Stimulated activated CD4-positive, alpha-beta T cell treated with anti-CD3 and anti-CD28 coated beads, TNF-alpha, amount 100 ng/mL, for 1 hour (primary cell): ENCODE data around the gene SCRN1.

Experiments
- DNase-seq, 3 donors: peaks; one replicate each; pipeline ENCODE4 v3.0.0-alpha.2; 2020; ENCODE audit warnings: low read depth in 3 of 3, low spot score in 1 of 3

Gene SCRN1, protein sequence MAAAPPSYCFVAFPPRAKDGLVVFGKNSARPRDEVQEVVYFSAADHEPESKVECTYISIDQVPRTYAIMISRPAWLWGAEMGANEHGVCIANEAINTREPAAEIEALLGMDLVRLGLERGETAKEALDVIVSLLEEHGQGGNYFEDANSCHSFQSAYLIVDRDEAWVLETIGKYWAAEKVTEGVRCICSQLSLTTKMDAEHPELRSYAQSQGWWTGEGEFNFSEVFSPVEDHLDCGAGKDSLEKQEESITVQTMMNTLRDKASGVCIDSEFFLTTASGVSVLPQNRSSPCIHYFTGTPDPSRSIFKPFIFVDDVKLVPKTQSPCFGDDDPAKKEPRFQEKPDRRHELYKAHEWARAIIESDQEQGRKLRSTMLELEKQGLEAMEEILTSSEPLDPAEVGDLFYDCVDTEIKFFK

DNA sequence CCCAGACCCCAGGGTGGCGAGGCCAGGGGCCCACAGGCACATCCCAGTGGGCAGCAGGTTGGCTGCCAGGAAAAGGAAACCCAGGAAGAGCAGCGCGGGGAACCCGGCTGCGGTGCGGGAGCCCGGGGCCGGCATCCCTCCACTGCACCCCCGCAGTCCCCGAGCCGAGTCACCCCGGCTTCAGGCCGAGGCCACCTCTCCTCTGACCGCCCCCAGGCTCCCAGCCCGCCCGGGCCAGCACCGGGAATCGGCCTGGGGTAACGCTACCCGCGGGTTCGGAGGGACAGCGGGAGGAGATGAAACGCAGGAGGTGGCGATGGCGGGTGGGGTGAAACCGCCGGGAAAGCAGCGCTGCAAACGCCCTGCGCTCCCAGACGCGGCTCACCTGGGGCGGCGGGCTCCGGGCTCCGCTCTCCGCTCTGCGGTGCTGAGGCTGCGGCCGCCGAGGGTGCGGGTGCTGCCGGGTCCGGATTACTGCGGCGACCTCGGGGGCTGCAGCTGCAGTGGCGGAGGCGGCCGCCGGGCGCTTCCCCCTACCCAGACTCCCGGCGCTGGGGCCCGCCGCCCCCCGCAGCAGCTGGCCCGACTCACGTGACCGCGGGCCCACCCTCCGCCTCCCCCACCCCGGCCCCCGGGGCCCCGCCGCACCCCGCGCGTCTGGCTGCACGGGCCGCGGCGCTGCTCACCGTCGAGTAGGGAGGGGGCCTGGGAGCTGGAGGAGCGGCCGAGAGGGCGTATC is at the start of gene SCRN1:
SCRN1 (minus strand) TSS at position 545 of the 739 bp plus-strand sequence. CDS start 20,734 bp downstream, outside the sequence.
- peak in 1 of 3 donors; percentile 2 for DNase-seq

DNA sequence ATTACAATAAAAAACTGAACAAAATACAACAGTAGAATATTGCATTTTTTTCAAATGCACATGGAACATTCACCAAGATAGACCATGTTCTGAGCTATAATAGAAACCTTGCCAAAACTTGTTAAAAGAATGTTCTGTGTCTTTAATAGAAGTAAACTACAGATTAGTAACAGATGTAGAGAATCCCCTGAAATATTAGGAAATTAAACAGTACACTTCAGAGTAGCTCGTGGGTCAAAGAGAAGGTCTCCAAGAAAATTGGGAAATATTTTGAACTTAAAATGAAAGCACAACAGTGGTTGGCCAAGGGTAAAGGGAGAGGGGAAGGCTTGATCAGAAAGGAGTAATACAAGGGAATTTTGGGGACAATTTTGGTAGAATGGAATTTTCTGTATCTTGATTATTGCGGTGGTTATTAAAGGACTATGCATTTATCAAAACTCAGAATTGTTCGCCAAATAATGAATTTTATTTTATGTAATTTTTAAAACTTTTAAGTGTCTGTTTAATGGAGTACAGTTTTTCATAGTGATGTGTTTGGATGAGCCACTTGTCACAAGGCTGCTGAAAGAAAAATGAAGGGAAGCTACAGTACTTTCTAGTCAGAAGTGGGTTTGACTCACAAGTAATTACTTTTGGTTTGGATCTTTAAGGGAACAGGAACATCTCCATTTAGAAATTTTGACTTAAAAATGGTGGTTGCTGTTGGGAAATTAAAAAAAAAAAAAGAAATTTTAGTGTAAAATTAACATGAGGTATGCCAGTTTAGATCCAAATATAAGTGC is 48.8 kb upstream of the SCRN1 start:
- no peak for DNase-seq

DNA sequence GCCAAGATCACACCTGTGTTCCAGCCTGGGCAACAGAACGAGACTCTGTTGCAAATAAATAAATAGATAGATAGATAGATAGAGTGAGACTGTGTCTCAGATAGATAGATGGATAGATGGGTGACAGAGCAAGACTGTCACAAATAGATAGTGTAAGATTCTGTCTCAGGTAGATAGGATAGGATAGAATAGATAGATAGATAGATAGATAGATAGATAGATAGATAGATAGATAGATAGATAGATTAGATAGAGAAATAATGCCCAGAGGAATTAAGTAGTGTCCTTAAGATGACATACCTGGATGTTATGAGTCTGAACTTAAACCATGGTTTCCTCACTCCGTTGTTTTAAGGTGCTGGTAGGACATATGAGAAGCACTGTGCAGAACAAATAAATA is 46.6 kb upstream of the SCRN1 start:
- DNase-seq, result no peak

DNA sequence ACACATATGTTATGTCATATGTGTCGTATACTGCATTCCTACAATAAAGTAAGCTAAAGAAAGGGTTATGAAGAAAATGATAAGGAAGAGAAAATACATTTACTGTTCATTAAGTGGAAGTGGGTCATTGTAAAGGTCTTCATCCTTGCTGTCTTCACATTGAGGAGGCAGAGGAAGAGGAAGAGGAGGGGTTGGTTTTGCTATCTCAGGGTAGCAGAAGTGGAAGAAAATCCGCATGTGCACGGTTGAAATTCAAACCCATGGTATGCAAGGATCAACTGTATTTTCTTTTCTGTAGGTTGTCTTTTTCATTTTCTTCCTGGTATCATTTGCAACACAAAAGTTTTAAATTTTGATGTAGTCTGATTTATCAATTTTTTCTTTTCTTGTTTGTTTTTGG is 44.9 kb upstream of the SCRN1 start:
- no peak for DNase-seq

DNA sequence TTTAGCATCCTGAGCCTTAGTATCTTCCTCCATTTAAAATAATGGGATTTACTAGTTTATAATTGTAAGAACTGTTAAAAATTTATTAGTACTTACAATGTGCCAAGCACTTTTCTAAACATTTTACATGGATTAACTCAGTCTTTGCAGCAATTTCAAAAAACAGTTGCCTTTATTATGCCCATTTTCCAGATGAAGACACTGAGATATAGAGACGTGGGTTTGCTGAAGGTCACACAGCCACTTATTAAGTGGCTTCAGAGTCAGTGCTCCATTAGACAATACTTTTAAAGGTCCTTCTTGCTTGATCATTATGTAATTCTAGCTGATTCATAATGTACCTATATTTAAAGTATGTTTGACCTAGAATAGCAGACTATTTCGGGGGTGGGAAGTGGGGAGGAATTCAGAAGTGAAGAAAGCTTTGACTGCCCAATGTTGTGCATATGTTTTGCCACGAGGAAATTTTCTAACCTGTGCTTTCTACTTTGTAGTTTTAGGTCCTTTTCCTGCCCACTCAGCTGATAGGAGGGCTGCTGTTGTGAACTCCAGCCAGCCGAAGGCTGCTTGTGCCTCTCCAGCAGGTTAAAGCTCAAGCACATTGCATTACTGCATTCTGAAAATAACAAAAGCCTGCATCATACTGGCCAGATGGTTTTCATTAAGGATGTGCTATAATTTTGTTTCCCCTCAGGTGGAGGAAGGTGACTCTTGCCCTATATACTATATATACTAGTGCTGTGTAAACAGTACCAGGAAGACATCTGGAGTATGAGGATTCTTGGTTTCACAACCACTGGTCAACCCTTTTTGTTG is 42.9 kb upstream of the SCRN1 start:
- no peak for DNase-seq

DNA sequence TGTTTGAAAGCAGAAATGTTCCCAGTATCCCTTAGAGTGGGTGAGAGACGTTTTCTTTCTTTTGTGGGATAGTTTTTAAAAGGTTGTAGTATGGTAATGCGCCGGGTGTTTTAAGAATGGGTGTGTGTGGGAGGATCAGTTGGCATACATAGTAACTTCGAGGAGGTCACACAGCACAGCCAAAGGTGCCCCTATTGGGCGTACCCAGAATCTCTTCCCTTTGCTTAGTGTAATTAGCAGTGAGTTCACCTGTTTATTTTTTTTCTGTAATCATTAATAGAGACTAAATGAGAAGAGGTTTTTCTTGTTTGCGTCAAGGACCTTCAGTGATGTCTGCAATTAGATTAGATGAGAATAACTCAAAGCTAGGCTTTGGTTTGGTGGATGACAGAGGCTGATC is 40.1 kb upstream of the SCRN1 start:
- no peak for DNase-seq

DNA sequence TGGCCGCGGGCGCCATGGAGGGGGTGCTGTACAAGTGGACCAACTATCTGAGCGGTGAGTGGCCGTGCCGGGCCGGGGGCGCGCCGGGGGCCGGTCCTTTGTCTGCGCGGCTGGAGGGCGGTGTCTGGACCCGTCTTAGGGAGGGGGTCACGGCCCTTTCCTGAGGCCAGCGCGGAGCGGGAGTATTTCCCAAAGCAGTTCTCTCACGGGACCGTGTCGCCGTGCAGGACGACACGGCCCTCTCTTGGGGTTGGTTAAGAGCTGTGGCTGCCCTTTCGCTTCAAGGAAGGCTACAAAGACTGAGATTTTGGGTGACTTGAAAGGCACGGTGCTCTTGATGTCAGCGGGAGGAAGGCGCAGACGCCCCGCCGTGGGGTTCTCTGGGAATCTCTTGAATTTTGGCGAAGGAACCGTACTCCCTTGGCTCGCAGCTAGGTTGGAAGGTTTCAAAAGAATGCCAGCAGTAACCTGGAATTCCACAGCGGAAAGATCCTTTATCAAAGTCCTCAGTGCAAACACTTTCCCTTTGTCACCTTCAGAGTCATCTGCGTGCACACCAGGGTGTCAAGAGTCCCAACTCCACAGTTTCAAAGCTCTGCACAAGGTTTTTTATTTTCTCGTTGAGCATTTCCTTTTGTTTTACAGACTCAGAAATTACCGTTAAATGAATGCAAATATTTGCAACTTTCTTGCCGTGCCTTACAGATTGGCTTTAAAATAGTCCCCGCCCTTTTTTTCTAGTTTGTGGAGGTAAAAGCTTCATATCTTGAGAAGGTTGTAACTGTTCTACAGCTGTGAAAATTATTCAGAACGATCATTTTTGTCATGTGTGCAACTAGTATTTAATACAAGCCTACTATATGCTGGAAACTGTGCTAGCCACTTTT is 39.4 kb upstream of the SCRN1 start:
- peak in 1 of 3 donors; percentile 2 for DNase-seq

DNA sequence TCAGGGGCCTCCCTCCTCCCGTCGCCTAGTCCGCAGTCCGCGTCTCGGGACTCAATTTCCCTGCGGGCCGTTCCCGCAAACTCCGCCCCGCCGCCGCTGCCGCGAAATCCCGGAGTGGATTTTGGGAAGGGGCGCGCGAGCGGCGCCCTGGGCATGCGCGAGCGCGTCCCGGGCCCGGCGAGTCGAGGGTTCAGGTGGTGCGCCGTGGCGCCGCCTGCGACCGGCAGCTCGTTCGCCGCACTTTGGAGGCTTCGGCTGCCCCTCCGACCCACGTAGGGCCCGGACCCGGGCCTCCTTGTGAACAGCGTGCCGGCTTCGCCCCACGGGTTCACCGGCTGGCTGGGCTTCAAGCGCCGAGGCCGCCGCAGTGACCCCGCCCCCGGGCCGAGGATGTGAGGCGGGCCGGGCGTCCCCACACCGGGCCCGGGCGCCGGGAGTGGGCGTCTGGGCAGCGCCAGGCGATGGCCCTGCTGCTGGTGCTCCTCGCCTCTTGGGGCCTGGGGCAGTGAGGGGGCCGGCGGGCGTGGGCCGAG is 38.7 kb upstream of the SCRN1 start, which contains the start of gene PLEKHA8:
PLEKHA8 (plus strand) TSS at position 197 of the 533 bp plus-strand sequence. CDS start 351 bp downstream, outside the sequence.
- peak; percentile 59 to 94 (median 72) for DNase-seq

DNA sequence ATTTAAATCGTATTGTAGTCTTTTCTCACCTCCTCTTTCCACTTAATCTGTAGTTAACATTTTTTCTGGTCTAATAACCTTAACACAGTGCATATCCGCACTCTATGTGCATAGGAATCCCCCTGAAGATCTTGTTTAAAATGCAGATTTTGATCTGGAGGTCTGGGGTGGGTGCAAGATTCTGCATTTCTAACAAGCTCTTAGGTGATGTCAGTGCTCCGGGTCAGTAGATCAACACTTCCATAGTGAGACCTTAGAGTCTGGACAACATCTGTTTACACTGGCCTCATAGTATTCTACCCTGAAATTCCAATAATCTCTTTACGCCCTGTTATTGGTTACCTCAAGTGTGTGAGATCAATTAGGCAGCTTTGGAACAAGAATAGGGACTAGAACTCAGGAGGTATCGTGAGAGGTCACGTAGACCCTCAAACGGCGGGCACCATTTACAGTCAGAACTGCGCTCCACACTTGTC is 38.2 kb upstream of the SCRN1 start:
- no peak for DNase-seq

DNA sequence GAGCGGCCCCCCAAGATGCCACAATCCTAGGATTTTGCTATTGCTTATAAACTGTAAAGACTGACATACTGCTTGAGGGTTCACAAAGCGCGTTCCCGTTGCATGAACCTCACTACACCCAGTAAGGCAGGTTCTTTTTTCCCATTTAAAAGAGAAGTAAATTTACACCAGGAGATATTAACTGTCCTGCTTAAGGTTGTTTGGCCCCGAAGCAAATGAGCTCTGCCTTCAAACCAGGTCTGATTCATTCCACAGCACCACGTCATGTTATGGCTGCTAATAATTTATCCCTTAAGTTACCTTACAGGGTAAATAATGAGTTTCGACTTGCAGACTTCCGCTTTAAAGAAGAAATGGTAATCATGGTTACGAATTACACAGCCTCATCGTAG is 37.5 kb upstream of the SCRN1 start:
- DNase-seq, result peak in 1 of 3 donors; percentile 3

DNA sequence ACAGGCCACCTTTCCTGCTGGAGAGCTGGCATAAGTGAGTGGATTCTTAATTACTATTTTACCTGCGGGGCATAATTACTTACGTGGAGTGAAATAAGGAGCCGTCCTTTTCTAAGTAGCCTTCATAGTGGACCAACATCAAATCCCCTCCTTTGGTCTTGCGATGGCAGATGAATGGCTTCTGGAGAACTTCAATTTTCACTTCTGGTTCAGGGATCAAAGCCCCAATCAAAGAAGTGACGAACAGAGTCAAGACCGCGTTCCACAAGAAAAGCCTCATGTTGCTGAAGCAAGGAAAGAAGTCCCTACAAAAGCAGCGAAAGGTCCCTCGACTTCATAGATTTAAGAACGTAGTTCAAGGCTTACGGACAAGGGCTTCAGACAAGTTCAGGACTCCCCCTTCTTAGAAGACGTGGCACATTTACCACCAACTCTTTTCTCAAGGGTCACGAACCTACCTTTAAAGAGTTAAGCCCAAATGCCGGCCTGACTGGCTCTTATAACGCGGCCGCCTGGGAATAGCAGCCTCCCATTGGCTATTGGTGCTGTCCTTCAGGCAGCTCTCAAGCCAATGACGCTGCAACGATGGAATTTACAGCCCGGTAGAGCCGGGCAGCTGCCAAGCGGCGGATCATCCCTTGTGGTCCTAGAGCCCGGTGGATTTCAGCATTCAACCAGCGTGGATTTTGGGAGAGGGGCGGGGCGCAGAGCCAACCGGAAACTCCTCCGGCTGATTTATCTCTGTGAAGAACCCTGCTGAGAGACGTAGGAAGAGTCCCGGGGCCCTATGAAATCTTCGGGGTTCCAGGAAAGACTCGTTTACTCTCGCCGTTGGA is 36.8 kb upstream of the SCRN1 start, which contains the start of gene FKBP14:
FKBP14 (minus strand) TSS at position 474 of the 836 bp plus-strand sequence; CDS start at position 280, 194 bp downstream.
- DNase-seq, result peak; percentile 71 to 81 (median 80)

DNA sequence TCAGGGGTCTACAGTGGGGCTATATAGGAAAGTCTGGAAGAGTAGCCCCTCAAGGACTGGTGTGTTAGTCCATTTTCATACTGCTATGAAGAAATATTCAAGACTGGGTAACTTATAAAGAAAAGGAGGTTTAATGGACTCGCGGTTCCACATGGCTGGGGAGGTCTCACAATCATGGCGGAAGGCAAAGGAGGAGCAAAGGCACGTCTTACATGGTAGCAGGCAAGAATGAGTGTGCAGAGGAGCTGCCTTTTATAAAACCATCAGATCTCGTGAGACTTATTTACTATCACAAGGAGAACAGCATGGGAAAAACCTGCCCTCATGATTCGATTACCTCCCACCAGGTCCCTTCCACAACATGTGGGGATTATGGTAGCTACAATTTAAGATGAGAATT is 33.9 kb upstream of the SCRN1 start:
- no peak for DNase-seq

DNA sequence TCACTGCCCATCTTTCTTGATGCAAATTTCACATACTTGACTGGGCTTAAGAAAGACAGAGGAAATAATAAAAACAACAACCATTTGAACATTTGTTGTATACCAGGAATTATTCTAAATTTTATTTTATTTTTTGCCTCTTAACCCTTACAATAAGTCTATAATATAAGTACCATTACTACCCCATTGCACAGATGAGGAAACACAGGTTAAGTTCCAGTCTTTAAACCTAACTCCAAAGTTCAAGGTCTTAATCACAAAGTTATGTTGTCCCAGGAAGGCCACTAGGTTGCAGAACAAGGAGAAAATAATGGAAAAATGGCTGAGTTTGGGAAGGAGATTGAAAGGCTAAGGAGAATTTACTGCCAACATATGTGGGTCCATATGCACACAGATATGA is 33.4 kb upstream of the SCRN1 start:
- DNase-seq, result no peak

DNA sequence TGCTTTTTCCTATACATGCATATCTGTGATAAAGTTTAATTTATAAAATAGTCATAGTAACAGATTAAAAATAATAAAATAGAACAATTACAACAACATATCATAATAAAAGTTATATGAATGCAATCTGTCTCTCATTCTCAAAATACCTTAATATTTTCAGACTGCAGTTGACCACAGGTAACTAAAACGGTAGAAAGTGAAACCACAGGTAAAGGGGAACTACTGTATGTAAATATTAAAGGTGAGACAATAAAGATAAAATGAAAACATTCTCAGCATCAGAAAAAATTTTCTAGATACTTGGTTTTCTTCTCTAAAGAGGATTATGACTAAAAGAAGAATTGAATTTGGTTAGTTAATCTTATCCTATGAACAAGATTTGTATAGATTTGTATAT is 30.9 kb upstream of the SCRN1 start:
- DNase-seq, result no peak

DNA sequence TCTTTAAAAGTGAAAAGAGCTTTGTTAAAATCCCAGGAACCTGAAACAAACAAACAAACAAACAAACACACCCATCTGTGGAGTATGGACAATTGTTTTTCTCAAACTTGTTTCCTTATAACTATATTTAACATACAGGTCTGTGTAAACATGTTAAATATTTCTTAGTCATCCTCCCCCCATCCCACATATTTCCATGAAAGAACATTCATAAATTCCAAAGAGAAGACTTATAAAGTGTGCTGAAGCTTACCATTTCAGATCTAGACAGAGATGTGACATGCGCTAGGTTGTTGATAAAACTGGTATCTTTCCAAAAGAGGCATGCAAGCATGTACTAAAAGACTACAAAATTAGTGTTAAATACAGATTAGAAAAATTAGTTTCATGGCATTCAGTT is 30.4 kb upstream of the SCRN1 start:
- no peak for DNase-seq

DNA sequence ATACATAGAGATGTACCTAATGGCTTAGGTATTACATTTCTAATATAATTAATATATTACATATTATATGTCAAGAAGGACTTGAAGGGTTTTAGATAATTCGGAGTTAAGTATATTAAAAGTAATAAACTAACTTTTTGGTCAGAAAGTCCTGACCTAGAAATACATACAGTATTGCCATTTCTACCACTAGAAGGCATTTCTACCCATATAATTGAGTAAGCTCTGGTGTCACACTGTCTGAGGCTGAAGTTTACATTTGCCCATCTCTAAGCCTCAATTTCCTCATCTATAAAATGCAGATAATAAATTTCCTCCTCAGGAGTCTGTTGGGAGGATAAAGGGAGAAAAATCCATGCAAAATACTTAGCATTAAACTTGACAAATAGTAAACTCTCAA is 29.8 kb upstream of the SCRN1 start:
- DNase-seq, result no peak

DNA sequence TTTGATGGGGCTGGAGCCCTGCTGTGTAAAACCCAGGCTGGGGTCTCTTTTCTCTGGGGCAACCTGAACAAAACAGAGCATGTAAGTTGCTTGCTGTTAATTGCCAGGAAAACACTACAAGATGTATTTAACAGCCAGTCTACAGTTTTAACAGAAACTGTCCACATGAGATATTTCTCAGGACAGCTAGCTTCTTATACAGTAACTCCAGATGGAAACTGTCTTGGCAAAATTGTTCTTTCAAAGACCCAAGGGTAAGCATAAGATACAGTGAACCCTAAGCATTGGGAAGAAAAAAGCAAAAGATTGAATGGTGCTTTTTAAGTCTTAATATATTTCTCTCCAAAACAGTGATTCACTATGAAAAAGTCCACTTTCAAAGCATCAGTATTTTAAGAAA is 28.9 kb upstream of the SCRN1 start:
- DNase-seq, result no peak

DNA sequence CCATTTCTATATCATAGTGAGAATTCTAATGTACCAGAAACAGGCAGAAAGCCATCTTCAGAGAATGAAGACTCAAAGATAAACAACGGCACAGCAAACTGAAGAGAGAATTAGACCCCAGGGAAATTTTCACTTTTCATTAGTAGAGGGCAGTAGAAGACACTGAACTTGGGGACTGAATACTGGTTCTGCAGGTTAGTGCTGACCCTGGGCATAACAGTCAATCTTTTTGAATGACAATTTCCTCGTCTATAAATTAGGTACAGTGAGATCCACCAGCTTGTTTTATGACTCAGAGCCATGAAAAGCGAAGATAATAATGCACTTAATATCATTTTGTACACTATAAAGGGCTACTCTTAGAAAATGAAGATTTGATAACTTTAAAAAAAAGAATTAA is 23.2 kb upstream of the SCRN1 start:
- DNase-seq, result no peak
